Psoas muscle (tissue), 8 donors: ENCODE data around the gene SH2D3A. TPM values are rescaled to one million over a fixed set of nuclear protein-coding genes. Genes with fewer than 3 reads are reported as not detected.

Source experiments
- ATAC-seq, 4 donors: fragments of 200-7000 bp; cut with Tn5 transposase; one replicate each; pipeline ENCODE4 v1.9.1; 2020; ENCODE audit warnings: moderate library complexity in 3 of 4, mild to moderate bottlenecking in 2 of 4
- DNase-seq, 2 donors: peaks; one replicate each; pipeline ENCODE4 v3.0.0-alpha.2; 2020
- H3K27ac ChIP-seq: fragments of 200-600 bp; one replicate; pipeline ENCODE4 v1.8.0; 2022
- H3K27me3 ChIP-seq, 3 donors: fragments of 200-600 bp in 1 of 3; one replicate each; pipeline versions ENCODE4 v1.6.1 to v1.8.0; 2013 to 2022; ENCODE audit warnings: low read length in 2 of 3, mild to moderate bottlenecking in 2 of 3, moderate library complexity in 1 of 3; ENCODE audit not compliant: insufficient read depth in 3 of 3
- H3K36me3 ChIP-seq, 2 donors: fragments of 200-600 bp in 1 of 2; one replicate each; pipeline versions ENCODE4 v1.6.1 to v1.8.0; 2013 to 2022; ENCODE audit warnings: low read depth in 1 of 2, mild to moderate bottlenecking in 1 of 2, moderate library complexity in 1 of 2; ENCODE audit not compliant: insufficient read depth in 1 of 2
- H3K4me1 ChIP-seq: fragments of 200-600 bp; one replicate; pipeline ENCODE4 v1.8.0; 2022
- H3K4me3 ChIP-seq: fragments of 200-600 bp; one replicate; pipeline ENCODE4 v1.8.0; 2022; ENCODE audit warnings: mild to moderate bottlenecking
- H3K9me3 ChIP-seq: fragments of 200-600 bp; one replicate; pipeline ENCODE4 v1.8.0; 2022
- CTCF ChIP-seq: fragments of 200-600 bp; IDR thresholded peaks from one replicate; pipeline ENCODE4 v1.8.0; 2022; ENCODE audit warnings: antibody characterized with exemption
- WGBS, 3 donors: extraction: QIAGEN DNeasy Blood & Tissue Kit; methylation state at CpG; one replicate each; pipeline versions ENCODE4 v1.1.6 to v1.1.7; 2013; 5-methylcytosine and 5-hydroxymethylcytosine counted together
- intact Hi-C, 2 donors: fragments of 100-400 bp; cut with DNase I; formaldehyde crosslinking; loops; one replicate each; pipeline versions ENCODE4 v1.11.0 to v1.14.2; 2022
- polyA plus RNA-seq, 3 donors: library from polyadenylated mRNA; stranded (reverse); fragments of 200-250 nt; gene quantifications; one replicate each; pipeline ENCODE4 v1.2.3, GENCODE V29; 2013
- total RNA-seq, 4 donors: library from RNA; stranded (reverse); fragmentation: NEBNext Ultra II Directional in 2 of 4; extraction: Animal tissue kit (Norgen Biotek cat#: 25700) in 2 of 4; gene quantifications; one replicate each; pipeline versions ENCODE4 v1.2.1 to v1.2.4, GENCODE V29; 2021 to 2023
- donor health status: healthy with polysubstance abuse.
- donor health status: DM: no; HTN: no; CAD: no; lungs with moderate emphysema.
- donor health status: Bipolar disorder and iron deficiency.
- donor health status: healthy.
- donor health status: DM: yes; HTN: yes; CAD: no.
- donor health status: DM: no; HTN: no; CAD: no.
- donor health status: DM: no; HTN: no; CAD: no.
- donor health status: DM: yes; HTN: yes; CAD: no.

The SH2D3A gene
- total and polyA plus RNA-seq, 7 donors: 0.07 to 0.17 (median 0.12) TPM; not detected in 3

- TF ChIP-seq CTCF: no peak
- no peaks in the 10 kb centered on the region for H3K9me3 ChIP-seq
- H3K27me3 ChIP-seq: peaks cover 0 to 25% (median 20%) of the 10 kb centered on the region in 3 donors
- ATAC-seq (no peak), DNase-seq (peak in 1 of 2 donors; percentile 33)
- H3K4me1 ChIP-seq: no peaks in the 10 kb centered on the region
- H3K4me3 ChIP-seq: no peak overlapping the region
- WGBS, 3 donors: 67 to 71% (median 67%) methylated on average over 15 to 16 of the region's 16 CpGs
- intact Hi-C loops: no loop called here
- no peaks in the 10 kb centered on the region for H3K36me3 ChIP-seq
- H3K27ac ChIP-seq: no peak overlapping the region
Measured at GRCh38 chr19:6707658-6708018, 59.6 kb downstream of the SH2D3A start.

GRCh38 chr19:6707011-6707657 is 60.1 kb downstream of the SH2D3A start:
- intact Hi-C loops: no loop called here
- Histone ChIP-seq H3K36me3 (no peaks in the 10 kb centered on the region), H3K4me1 (no peaks in the 10 kb centered on the region), H3K27ac (no peak overlapping the region), H3K9me3 (no peaks in the 10 kb centered on the region), H3K4me3 (no peak overlapping the region), H3K27me3 (peaks cover 0 to 25% (median 16%) of the 10 kb centered on the region in 3 donors)
- 76 to 81% (median 77%) methylated on average over 27 to 44 of the region's 44 CpGs for WGBS, 3 donors
- ATAC-seq (no peak), DNase-seq (peak in 1 of 2 donors; percentile 23)
- TF ChIP-seq CTCF: no peak

- Histone ChIP-seq H3K27me3 (peaks cover 0 to 24% (median 13%) of the 10 kb centered on the region in 3 donors), H3K9me3 (no peaks in the 10 kb centered on the region), H3K27ac (no peak overlapping the region), H3K4me1 (no peaks in the 10 kb centered on the region), H3K4me3 (no peak overlapping the region), H3K36me3 (no peaks in the 10 kb centered on the region)
- WGBS, 3 donors: 37 to 58% (median 50%) methylated on average over 3 of the region's 3 CpGs
- no peak for TF ChIP-seq CTCF
- ATAC-seq (no peak), DNase-seq (peak in 1 of 2 donors; percentile 23)
- intact Hi-C loops: no loop called here
Measured at GRCh38 chr19:6706633-6706958, 60.6 kb downstream of the SH2D3A start.

GRCh38 chr19:6705931-6706632 is 61.2 kb downstream of the SH2D3A start:
- ATAC-seq (no peak), DNase-seq (no peak)
- whole genome bisulfite sequencing, 3 donors: 76 to 82% (median 80%) methylated on average over 11 of the region's 11 CpGs
- intact Hi-C loops: no loop called here
- H3K27ac ChIP-seq: no peak overlapping the region
- no peaks in the 10 kb centered on the region for H3K9me3 ChIP-seq
- H3K4me1 ChIP-seq: no peaks in the 10 kb centered on the region
- H3K4me3 ChIP-seq: no peak overlapping the region
- peaks cover 0 to 21% (median 10%) of the 10 kb centered on the region in 3 donors for H3K27me3 ChIP-seq
- no peaks in the 10 kb centered on the region for H3K36me3 ChIP-seq
- no peak for TF ChIP-seq CTCF

Other genes with a start within 250 kb of the SH2D3A start
- gene TNFSF9, start 236.4 kb downstream of the SH2D3A start, total RNA-seq: 1 to 10 TPM in 2 of 4 donors, under 1 TPM in 1, not detected in 1; 0.66 to 1.9 (median 1.2) TPM
- under 1 TPM; 0.25 to 0.57 (median 0.46) TPM for gene TNFSF9, start 236.4 kb downstream of the SH2D3A start, polyA plus RNA-seq
- not detected for gene CD70, start 176.3 kb downstream of the SH2D3A start, total RNA-seq
- gene CD70, start 176.3 kb downstream of the SH2D3A start, polyA plus RNA-seq: not detected
- under 1 TPM in 3 of 4 donors, not detected in 1; 0.06 to 0.81 (median 0.27) TPM for gene TNFSF14, start 97.3 kb downstream of the SH2D3A start, total RNA-seq
- gene TNFSF14, start 97.3 kb downstream of the SH2D3A start, polyA plus RNA-seq: under 1 TPM; 0.01 to 0.34 (median 0.09) TPM
- gene C3, start 46.8 kb downstream of the SH2D3A start, total RNA-seq: 100 to 1,000 TPM in 2 of 4 donors, 10 to 100 TPM in 2; 78.6 to 120 (median 94.9) TPM
- 10 to 100 TPM; 37.7 to 88.8 (median 72.7) TPM for gene C3, start 46.8 kb downstream of the SH2D3A start, polyA plus RNA-seq
- gene GPR108, start 29.9 kb downstream of the SH2D3A start, total RNA-seq: 10 to 100 TPM; 12.5 to 27.8 (median 21.3) TPM
- gene GPR108, start 29.9 kb downstream of the SH2D3A start, polyA plus RNA-seq: 10 to 100 TPM; 19.3 to 25.7 (median 25.0) TPM
- gene TRIP10, start 27.8 kb downstream of the SH2D3A start, total RNA-seq: 100 to 1,000 TPM; 215 to 264 (median 223) TPM
- gene TRIP10, start 27.8 kb downstream of the SH2D3A start, polyA plus RNA-seq: 100 to 1,000 TPM; 104 to 297 (median 234) TPM
- 1 to 10 TPM; 1.1 to 1.8 (median 1.7) TPM for gene VAV1, start 5.3 kb upstream of the SH2D3A start, total RNA-seq
- gene VAV1, start 5.3 kb upstream of the SH2D3A start, polyA plus RNA-seq: under 1 TPM; 0.20 to 0.39 (median 0.38) TPM
- gene ADGRE1, start 120.1 kb upstream of the SH2D3A start, total RNA-seq: under 1 TPM in 2 of 4 donors, not detected in 2; 0.39 to 0.42 TPM
- under 1 TPM in 2 of 3 donors, not detected in 1; 0.03 to 0.04 TPM for gene ADGRE1, start 120.1 kb upstream of the SH2D3A start, polyA plus RNA-seq